ENCODE results near the gene GARIN1A.

DNA sequence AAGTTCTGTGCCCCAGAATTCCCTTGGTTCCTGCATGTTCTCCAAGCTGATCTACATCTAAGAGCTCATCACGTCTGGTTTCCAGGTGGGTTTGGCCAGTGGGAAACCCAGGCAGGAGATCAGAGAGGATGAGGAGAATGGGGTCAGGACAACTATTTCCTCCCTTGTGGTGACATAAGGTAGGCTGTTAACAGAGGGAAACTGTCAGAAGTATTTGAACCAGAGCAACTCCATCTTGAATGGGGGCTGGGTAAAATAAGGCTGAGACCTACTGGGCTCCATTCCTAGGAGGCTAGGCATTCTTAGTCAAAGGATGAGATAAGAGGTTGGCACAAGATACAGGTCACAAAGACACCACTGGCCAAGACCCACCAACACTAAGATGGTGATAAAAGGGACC, 19.1 kb downstream of the GARIN1A start:
- TF ChIP-seq, protein P1, sequence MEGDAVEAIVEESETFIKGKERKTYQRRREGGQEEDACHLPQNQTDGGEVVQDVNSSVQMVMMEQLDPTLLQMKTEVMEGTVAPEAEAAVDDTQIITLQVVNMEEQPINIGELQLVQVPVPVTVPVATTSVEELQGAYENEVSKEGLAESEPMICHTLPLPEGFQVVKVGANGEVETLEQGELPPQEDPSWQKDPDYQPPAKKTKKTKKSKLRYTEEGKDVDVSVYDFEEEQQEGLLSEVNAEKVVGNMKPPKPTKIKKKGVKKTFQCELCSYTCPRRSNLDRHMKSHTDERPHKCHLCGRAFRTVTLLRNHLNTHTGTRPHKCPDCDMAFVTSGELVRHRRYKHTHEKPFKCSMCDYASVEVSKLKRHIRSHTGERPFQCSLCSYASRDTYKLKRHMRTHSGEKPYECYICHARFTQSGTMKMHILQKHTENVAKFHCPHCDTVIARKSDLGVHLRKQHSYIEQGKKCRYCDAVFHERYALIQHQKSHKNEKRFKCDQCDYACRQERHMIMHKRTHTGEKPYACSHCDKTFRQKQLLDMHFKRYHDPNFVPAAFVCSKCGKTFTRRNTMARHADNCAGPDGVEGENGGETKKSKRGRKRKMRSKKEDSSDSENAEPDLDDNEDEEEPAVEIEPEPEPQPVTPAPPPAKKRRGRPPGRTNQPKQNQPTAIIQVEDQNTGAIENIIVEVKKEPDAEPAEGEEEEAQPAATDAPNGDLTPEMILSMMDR (IDR thresholded peaks at IDR 0.05), result no peak
- TF ChIP-seq EP300 (IDR thresholded peaks at IDR 0.05), result no peak

Data from suprapubic skin (tissue), 3 donors.